CD8-positive, alpha-beta memory T cell (primary cell): ENCODE measurements around the gene CPPED1. TPM values are rescaled to one million over a fixed set of nuclear protein-coding genes. Genes with fewer than 3 reads are reported as not detected.

Experiments
- CTCF ChIA-PET: fragments of 350-600 bp; sonication (Branson Sonifier 250); formaldehyde crosslinking; loops from one replicate; lab custom pipeline; 2021; ENCODE audit warnings: antibody characterized with exemption; lab: Charles Lee
- POLR2A ChIA-PET: fragments of 350-600 bp; sonication (Branson Sonifier 250); formaldehyde crosslinking; loops from one replicate; lab custom pipeline; 2021; ENCODE audit warnings: antibody characterized with exemption; lab: Charles Lee
- DNase-seq, 5 donors: peaks; one replicate each; pipeline versions ENCODE4 v3.0.0 to v3.0.0-alpha.2; 2020 to 2022; ENCODE audit warnings: mixed read lengths in 1 of 5
- H3K27ac ChIP-seq: one replicate; pipeline ENCODE4 v1.7.0; 2013; ENCODE audit warnings: low read depth, mild to moderate bottlenecking, low read length, moderate library complexity
- H3K27me3 ChIP-seq: 2 replicates; pipeline ENCODE4 v1.7.0; 2013; ENCODE audit warnings: low read length, mild to moderate bottlenecking; ENCODE audit not compliant: insufficient read depth, poor library complexity, severe bottlenecking
- H3K36me3 ChIP-seq: 2 replicates; pipeline ENCODE4 v1.7.0; 2013; ENCODE audit warnings: mild to moderate bottlenecking, low read length, moderate library complexity; ENCODE audit not compliant: insufficient read depth
- H3K4me1 ChIP-seq: 2 replicates; pipeline ENCODE4 v1.7.0; 2013; ENCODE audit warnings: mild to moderate bottlenecking, low read length, moderate library complexity; ENCODE audit not compliant: insufficient read depth
- H3K4me3 ChIP-seq: 2 replicates; pipeline ENCODE4 v1.7.0; 2013; ENCODE audit warnings: mild to moderate bottlenecking, low read length
- H3K9me3 ChIP-seq: 2 replicates; pipeline ENCODE4 v1.7.0; 2013; ENCODE audit warnings: mild to moderate bottlenecking, low read length
- H3K27ac Mint-ChIP-seq, 8 donors: one replicate each; pipeline ENCODE4 v1.8.0; 2020 to 2021; ENCODE audit warnings: mixed read lengths in 8 of 8, mild to moderate bottlenecking in 6 of 8, inconsistent platforms in 3 of 8, moderate library complexity in 3 of 8
- H3K27me3 Mint-ChIP-seq, 2 donors: one replicate each; pipeline ENCODE4 v1.8.0; 2020 to 2021; ENCODE audit warnings: mixed read lengths in 2 of 2, mild to moderate bottlenecking in 1 of 2, moderate library complexity in 1 of 2
- H3K36me3 Mint-ChIP-seq, 3 donors: one replicate each; pipeline ENCODE4 v1.8.0; 2020 to 2021; ENCODE audit warnings: mixed read lengths in 3 of 3, inconsistent platforms in 1 of 3, mild to moderate bottlenecking in 1 of 3
- H3K4me1 Mint-ChIP-seq, 3 donors: one replicate each; pipeline ENCODE4 v1.8.0; 2020 to 2021; ENCODE audit warnings: mixed read lengths in 3 of 3, inconsistent platforms in 1 of 3, mild to moderate bottlenecking in 1 of 3
- H3K4me3 Mint-ChIP-seq, 7 donors: one replicate each; pipeline ENCODE4 v1.8.0; 2020 to 2021; ENCODE audit warnings: mixed read lengths in 7 of 7, mild to moderate bottlenecking in 6 of 7, moderate library complexity in 4 of 7, inconsistent platforms in 2 of 7
- H3K9me3 Mint-ChIP-seq, 5 donors: one replicate each; pipeline ENCODE4 v1.8.0; 2020 to 2022; ENCODE audit warnings: mixed read lengths in 5 of 5, mild to moderate bottlenecking in 3 of 5, moderate library complexity in 2 of 5, inconsistent platforms in 1 of 5
- polyA plus RNA-seq: library from polyadenylated mRNA; unstranded; fragments of 300-500 nt; fragmentation: Illumina TruSeq; gene quantifications from one replicate; pipeline ENCODE4 v1.2.3, GENCODE V29; 2021
- total RNA-seq, 2 experiments: library from RNA; stranded (reverse); gene quantifications; one replicate each; pipeline ENCODE4 v1.2.3, GENCODE V29; 2021

The CPPED1 gene
- total and polyA plus RNA-seq, 3 experiments from 2014 or later = 5.2 to 9.8 (median 7.3) TPM

DNA sequence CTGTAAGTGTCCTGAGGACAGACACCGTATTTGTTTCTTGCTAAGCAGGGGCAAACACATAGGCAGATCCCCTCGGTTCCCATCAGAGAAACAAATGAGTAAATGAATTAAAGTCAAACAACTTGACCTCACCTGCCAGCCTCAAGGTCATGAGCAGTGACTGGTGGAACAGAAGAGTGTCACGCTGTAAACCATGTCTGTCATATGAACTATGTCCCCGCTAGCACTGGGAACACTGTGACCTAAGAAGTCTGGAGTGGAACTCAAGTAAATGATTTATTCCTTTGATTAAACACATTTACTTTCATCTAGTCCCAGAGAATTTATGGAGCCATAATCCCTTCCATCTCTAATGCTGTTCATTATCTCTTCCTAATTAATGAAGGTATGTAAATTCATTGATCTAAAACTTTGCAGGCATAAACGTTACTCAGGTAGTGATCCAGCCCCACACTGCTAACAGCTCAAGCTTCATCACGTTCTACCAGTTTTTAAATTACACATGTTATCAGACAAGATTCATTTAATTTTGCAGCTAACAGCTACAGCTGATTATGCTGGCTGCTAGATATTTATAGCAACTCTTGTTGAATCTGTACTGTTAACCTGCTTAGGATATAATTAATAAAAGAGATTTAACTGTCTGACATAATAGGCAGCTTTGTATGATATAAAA, 38.7 kb downstream of the CPPED1 start:
- Histone ChIP-seq H3K27me3 (no peaks in the 10 kb centered on the region), H3K36me3 (no peaks in the 10 kb centered on the region), H3K27ac (no peak overlapping the region), H3K4me3 (no peak overlapping the region), H3K4me1 (no peaks in the 10 kb centered on the region), H3K9me3 (no peaks in the 10 kb centered on the region)
- H3K36me3 Mint-ChIP-seq = peaks cover 0 to 24% (median 5%) of the 10 kb centered on the region in 3 donors
- H3K27me3 Mint-ChIP-seq = no peaks in the 10 kb centered on the region
- peaks cover 7 to 15% (median 14%) of the 10 kb centered on the region in 3 donors for H3K4me1 Mint-ChIP-seq
- peaks cover 0 to 5% (median 2%) of the 10 kb centered on the region in 5 donors for H3K9me3 Mint-ChIP-seq
- H3K27ac Mint-ChIP-seq = peak overlapping the region in 1 of 8 donors; percentile 29
- no peak for DNase-seq
- no peak overlapping the region for H3K4me3 Mint-ChIP-seq
- CTCF ChIA-PET = no interaction called here
- POLR2A ChIA-PET = no interaction called here

DNA sequence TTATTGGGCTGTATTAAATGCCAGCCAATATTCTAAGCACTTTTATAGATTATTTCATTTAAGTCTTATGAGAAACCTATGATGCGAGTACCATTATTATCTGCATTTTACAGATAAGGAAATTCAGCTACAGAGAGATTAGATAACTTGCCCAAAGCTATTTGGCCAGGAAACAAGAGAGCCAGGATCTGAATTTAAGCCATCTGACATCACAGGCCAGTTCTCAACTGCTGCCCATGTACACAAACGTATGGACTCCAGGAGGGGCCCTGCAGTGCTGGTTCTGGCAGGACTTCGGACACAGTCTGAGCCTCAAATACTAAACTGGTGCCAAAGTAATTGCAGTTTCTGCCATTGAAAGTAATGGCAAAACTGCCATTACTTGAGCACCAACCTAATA, 40.2 kb downstream of the CPPED1 start:
- ChIA-PET POLR2A (no interaction called here), CTCF (no interaction called here)
- Mint-ChIP-seq H3K4me1 (peaks cover 7 to 14% (median 13%) of the 10 kb centered on the region in 3 donors), H3K27me3 (no peaks in the 10 kb centered on the region), H3K27ac (no peak overlapping the region), H3K4me3 (no peak overlapping the region), H3K9me3 (peaks cover 0 to 5% (median 2%) of the 10 kb centered on the region in 5 donors), H3K36me3 (peaks cover 0 to 20% (median 6%) of the 10 kb centered on the region in 3 donors)
- Histone ChIP-seq H3K27me3 (no peaks in the 10 kb centered on the region), H3K9me3 (no peaks in the 10 kb centered on the region), H3K4me1 (no peaks in the 10 kb centered on the region), H3K4me3 (no peak overlapping the region), H3K27ac (no peak overlapping the region), H3K36me3 (no peaks in the 10 kb centered on the region)
- DNase-seq = no peak

GRCh38 chr16:12760819-12761611, 42.7 kb downstream of the CPPED1 start:
- H3K36me3 Mint-ChIP-seq = peaks cover 0 to 15% (median 6%) of the 10 kb centered on the region in 3 donors
- no peak for DNase-seq
- H3K4me1 Mint-ChIP-seq = no peaks in the 10 kb centered on the region
- H3K4me3 ChIP-seq = no peak overlapping the region
- no peaks in the 10 kb centered on the region for H3K4me1 ChIP-seq
- POLR2A ChIA-PET = no interaction called here
- CTCF ChIA-PET = interaction anchor here (0.9 kb wide), 1 partner anchor 86 kb away, joined by 3 read pairs; no protein-coding TSS in a partner anchor
- H3K9me3 ChIP-seq = no peaks in the 10 kb centered on the region
- no peak overlapping the region for H3K27ac ChIP-seq
- H3K27me3 ChIP-seq = no peaks in the 10 kb centered on the region
- no peak overlapping the region for H3K4me3 Mint-ChIP-seq
- no peak overlapping the region for H3K27ac Mint-ChIP-seq
- no peaks in the 10 kb centered on the region for H3K36me3 ChIP-seq
- peaks cover 0 to 1% of the 10 kb centered on the region in 2 donors for H3K27me3 Mint-ChIP-seq
- peaks cover 0 to 5% (median 2%) of the 10 kb centered on the region in 5 donors for H3K9me3 Mint-ChIP-seq

GRCh38 chr16:12758670-12759558, 44.8 kb downstream of the CPPED1 start:
- ChIA-PET POLR2A (no interaction called here), CTCF (no interaction called here)
- Histone ChIP-seq H3K4me3 (no peak overlapping the region), H3K36me3 (no peaks in the 10 kb centered on the region), H3K27ac (no peak overlapping the region), H3K27me3 (no peaks in the 10 kb centered on the region), H3K9me3 (no peaks in the 10 kb centered on the region), H3K4me1 (no peaks in the 10 kb centered on the region)
- peaks cover 0 to 5% (median 2%) of the 10 kb centered on the region in 5 donors for H3K9me3 Mint-ChIP-seq
- no peak overlapping the region for H3K27ac Mint-ChIP-seq
- DNase-seq = no peak
- peaks cover 0 to 15% (median 6%) of the 10 kb centered on the region in 3 donors for H3K36me3 Mint-ChIP-seq
- no peak overlapping the region for H3K4me3 Mint-ChIP-seq
- peaks cover 0 to 1% of the 10 kb centered on the region in 2 donors for H3K27me3 Mint-ChIP-seq
- no peaks in the 10 kb centered on the region for H3K4me1 Mint-ChIP-seq

DNA sequence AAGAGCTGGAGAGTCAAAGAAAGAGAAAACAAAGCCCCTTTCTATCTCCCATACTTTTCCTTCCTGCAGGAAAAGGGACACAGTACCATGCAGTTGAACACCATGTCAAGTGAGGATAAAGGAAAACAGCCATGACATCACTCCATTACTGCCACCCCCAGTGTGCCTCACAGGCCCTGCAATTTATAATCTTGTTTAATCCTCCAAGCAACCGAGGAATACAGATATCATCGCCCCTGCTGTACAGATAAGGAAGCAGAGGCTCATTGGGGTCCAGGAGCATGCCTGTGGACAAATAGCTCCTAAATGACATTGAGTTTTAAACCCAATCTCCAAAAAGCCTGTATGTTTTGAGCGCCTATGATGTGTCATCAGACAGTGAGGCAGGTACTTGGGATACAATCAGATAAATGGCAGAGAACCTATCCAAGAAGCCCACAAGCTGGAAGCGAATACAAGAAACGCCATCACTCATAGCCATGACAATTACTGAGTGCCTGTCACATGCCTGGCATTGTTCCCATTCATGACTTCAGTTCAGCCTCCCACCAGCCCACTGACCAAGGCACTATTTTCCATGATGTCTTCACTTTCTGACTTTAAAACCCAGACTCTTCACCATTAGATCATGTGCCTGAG, 45.5 kb downstream of the CPPED1 start:
- Mint-ChIP-seq H3K27ac (no peak overlapping the region), H3K27me3 (peaks cover 0 to 1% of the 10 kb centered on the region in 2 donors), H3K4me3 (no peak overlapping the region), H3K36me3 (peaks cover 0 to 15% (median 6%) of the 10 kb centered on the region in 3 donors), H3K9me3 (peaks cover 0 to 5% (median 2%) of the 10 kb centered on the region in 5 donors), H3K4me1 (peaks cover 0 to 6% (median 0%) of the 10 kb centered on the region in 3 donors)
- ChIA-PET POLR2A (no interaction called here), CTCF (no interaction called here)
- DNase-seq = no peak
- Histone ChIP-seq H3K36me3 (no peaks in the 10 kb centered on the region), H3K27ac (no peak overlapping the region), H3K9me3 (no peaks in the 10 kb centered on the region), H3K27me3 (no peaks in the 10 kb centered on the region), H3K4me1 (no peaks in the 10 kb centered on the region), H3K4me3 (no peak overlapping the region)

- CTCF ChIA-PET = no interaction called here
- H3K27me3 ChIP-seq = no peaks in the 10 kb centered on the region
- no peaks in the 10 kb centered on the region for H3K9me3 ChIP-seq
- H3K4me3 Mint-ChIP-seq = no peak overlapping the region
- POLR2A ChIA-PET = no interaction called here
- no peak overlapping the region for H3K27ac Mint-ChIP-seq
- H3K27ac ChIP-seq = no peak overlapping the region
- H3K27me3 Mint-ChIP-seq = peaks cover 0 to 1% of the 10 kb centered on the region in 2 donors
- H3K4me1 ChIP-seq = no peaks in the 10 kb centered on the region
- H3K36me3 ChIP-seq = no peaks in the 10 kb centered on the region
- DNase-seq = no peak
- H3K4me3 ChIP-seq = no peak overlapping the region
- peaks cover 0 to 8% (median 2%) of the 10 kb centered on the region in 3 donors for H3K4me1 Mint-ChIP-seq
- H3K9me3 Mint-ChIP-seq = peaks cover 0 to 5% (median 2%) of the 10 kb centered on the region in 5 donors
- peaks cover 0 to 15% (median 6%) of the 10 kb centered on the region in 3 donors for H3K36me3 Mint-ChIP-seq
Observed at GRCh38 chr16:12757546-12757945, 46.1 kb downstream of the CPPED1 start.

DNA sequence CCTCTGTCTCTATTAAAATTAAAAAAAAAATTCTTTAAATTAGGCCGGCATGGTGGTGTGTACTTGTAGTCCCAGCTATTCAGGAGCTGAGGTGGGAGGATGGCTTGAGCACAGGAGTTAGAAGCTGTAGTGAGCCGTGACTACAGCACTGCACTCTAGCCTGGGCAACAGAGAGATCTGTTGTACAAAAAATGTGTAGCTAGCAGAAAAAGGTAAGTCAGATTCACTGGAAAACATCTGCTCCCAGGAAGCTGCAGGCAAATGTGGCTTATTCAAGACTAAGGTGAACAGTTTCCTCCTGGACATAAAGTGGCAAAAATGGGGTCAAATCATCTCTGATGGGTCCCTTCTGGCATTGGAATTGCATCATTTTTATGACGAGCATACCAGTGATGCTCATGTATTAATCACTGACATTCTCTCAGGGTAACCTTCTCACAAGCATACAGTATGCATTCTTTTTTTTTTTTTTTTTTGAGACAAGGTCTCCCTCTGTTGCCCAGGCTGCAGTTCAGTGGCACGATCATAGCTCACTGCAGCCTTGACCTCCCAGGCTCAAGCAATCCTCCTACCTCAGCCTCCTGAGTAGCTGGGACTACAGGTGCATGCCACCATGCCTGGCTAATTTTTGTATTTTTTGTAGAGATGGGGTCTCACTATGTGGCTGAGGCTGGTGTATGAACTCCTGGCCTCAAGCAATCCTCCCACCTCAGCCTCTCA, 48.7 kb downstream of the CPPED1 start:
- Histone ChIP-seq H3K4me1 (no peaks in the 10 kb centered on the region), H3K9me3 (no peaks in the 10 kb centered on the region), H3K4me3 (no peak overlapping the region), H3K27ac (no peak overlapping the region), H3K27me3 (no peaks in the 10 kb centered on the region), H3K36me3 (no peaks in the 10 kb centered on the region)
- Mint-ChIP-seq H3K36me3 (peaks cover 0 to 4% (median 2%) of the 10 kb centered on the region in 3 donors), H3K4me1 (peaks cover 11 to 23% (median 18%) of the 10 kb centered on the region in 3 donors), H3K4me3 (no peak overlapping the region), H3K27me3 (peaks cover 0 to 1% of the 10 kb centered on the region in 2 donors), H3K27ac (peak overlapping the region in 1 of 8 donors; percentile 34), H3K9me3 (peaks cover 0 to 3% (median 0%) of the 10 kb centered on the region in 5 donors)
- POLR2A ChIA-PET = no interaction called here
- no peak for DNase-seq
- CTCF ChIA-PET = no interaction called here
